ENCODE measurements around the gene STIM1. TPM values are rescaled to one million over a fixed set of nuclear protein-coding genes. Genes with fewer than 3 reads are reported as not detected.
"Not testable (repeated sequence)": the region's sequence is repeated elsewhere in the genome, so short reads cannot be mapped to it uniquely, and the experiment has no call there.

The STIM1 gene
- polyA plus RNA-seq (ENCODE audit: insufficient read length in 4 of 4), result 10 to 100 TPM; 31.0 to 36.0 (median 33.7) TPM

- peak; percentile 89 to 94 (median 91) for DNase-seq (ENCODE audit: low read depth in 4 of 4, low spot score in 3 of 4)
Observed at GRCh38 chr11:3854977-3855807, at the start of gene STIM1. Gene STIM1, plus strand, starts transcription at chr11:3855664. Its CDS starts 607 bp downstream, at chr11:3856271.

DNA sequence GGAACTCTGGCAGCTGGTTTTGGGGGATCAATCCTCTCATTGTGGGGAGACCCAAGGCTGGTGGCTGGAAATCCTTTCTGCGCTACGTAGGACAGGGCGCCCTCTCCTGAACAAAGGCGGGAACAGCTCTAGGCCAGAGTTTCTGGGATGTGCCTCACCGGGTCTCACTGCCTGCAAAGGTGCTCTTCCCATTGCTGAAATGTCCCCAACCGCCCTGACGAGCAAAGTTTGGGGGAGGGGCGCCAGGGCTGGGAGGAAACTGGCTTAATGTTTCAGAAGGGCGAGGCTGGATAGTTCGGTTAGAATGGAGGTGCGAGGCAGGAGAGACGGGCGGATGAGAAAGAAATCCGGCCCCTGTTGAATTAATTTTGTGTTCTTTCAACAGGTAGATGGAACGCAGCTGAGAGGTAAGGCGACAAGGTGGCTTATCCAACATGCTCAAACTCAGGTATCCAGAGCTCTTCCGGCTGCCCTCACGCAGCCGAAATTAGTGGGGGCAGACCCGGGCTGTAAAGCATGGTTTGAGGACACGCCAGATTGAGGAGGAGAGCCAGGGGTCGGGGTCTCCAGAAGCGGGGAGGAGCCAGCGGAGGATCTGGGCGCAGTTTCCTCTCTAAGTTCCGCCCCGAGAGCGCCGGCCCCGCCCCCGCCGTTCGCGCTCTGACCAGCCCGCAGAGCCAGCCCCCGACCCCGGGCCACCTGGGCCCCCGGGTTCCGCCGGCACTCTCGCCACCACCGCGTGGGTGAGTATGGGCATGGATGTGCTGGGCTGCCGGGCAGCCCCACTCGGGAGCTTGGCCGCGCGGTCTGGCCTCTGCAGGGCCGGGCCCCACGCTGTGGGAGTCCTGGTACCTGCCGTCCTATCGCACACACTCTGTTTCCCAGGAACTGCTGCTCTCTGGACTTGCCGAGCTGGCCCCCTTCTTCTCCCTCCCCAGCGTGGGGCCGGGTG, 47.3 kb upstream of the STIM1 start, which contains the start of gene PGAP2:
TSS of gene PGAP2 (plus strand) at position 652 of the 952 bp plus-strand sequence. CDS start 2,700 bp downstream, outside the sequence.
- peak in 2 of 4 donors; percentile 51 to 55 for DNase-seq (ENCODE audit: low read depth in 4 of 4, low spot score in 3 of 4)

DNA sequence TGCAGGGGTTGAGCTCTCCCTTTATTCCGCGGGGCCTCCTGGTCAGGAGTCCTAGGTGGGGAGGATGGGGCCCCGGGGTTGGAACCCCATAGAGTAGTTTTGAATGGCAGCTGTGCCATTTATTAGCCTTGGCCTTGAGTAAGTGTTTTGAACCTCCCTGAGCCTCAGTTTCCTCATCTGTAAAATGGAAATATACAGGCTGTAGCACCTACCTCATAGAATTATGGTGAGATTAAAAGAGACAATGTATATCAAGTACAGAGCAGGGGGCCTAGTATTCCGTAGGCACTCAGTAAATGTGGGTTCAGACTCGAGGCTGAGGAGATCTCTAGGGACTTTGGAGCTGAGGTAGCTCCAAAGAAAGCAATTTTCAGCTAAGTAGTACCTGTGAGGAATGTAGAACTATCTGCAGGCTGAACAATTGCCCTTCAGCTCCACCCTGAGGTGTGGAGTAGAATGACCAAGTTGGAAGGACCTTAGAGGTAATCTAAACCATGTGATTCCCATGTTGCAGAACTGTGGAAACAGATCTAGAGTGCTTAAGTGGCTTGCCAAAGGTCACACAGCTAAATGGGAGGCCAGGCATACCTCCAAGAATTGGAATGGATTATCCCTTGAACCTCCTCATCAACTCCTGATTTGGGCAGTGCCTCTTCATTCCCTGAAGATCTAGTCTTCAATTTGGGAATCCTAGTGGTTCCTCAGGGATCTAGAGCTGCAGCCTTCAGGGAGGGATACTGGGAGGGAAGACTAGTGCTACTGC, 46.4 kb upstream of the STIM1 start:
- DNase-seq (ENCODE audit: low read depth in 4 of 4, low spot score in 3 of 4), result peak in 1 of 4 donors; percentile 24

DNA sequence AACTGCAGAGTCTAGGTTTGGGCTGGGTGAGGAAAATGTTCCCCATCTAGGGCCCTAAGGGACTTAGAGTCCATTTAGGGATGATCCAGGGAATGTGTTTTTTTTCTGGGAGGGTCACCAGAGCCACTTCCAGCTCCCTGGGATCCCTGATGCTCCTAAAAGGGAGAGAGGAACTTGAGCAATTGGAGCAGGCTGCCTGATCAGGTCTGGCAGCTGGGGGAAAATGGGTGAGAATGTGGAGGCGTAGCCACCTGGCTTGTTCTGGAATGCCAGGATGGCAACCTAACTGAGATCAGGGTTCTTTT, 45.9 kb upstream of the STIM1 start:
- DNase-seq (ENCODE audit: low read depth in 4 of 4, low spot score in 3 of 4), result no peak

- no peak for DNase-seq (ENCODE audit: low read depth in 4 of 4, low spot score in 3 of 4)
Observed at GRCh38 chr11:3810446-3810845, 45.0 kb upstream of the STIM1 start.

- DNase-seq (ENCODE audit: low read depth in 4 of 4, low spot score in 3 of 4), result no peak
Observed at GRCh38 chr11:3810951-3811350, 44.5 kb upstream of the STIM1 start.

DNA sequence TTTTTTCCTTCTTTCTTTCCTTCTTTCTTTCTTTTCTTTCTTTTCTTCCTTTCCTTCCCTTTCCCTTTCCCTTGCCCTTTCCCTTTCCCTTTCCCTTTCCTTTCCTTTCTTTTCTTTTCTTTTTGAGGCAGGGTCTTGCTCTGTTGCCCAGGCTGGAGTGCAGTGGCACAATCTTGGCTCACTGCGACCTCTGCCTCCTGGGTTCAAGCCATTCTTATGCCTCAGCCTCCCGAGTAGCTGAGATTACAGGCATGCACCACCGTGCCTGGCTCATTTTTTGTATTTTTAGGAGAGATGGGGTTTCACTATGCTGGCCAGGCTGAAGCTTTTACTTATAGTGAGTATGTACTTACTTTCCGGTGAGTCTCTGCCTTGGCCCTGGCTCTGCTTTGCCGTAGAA, 40.6 kb upstream of the STIM1 start:
- not testable (repeated sequence) for DNase-seq (ENCODE audit: low read depth in 4 of 4, low spot score in 3 of 4)

GRCh38 chr11:3815845-3816244, 39.6 kb upstream of the STIM1 start:
- DNase-seq (ENCODE audit: low read depth in 4 of 4, low spot score in 3 of 4), result no peak

DNA sequence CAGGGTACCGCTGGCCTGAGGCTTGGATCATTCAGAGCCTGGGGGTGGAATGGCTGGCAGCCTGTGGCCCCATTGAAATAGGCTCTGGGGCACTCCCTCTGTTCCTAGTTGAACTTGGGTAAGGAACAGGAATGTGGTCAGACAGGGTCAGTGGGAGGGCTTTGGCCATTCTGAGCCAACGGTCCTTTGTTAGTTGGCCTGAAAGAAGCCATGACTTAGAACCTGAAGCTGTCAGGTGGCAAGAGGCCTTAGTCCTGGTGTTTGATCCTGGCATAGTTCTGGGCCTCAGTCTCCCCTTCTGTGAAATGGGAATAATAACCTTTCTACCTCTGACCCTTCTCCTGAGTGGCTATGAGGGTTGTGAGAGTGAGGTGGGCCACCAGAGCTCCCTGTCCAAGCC, 38.8 kb upstream of the STIM1 start:
- DNase-seq (ENCODE audit: low read depth in 4 of 4, low spot score in 3 of 4), result no peak

DNA sequence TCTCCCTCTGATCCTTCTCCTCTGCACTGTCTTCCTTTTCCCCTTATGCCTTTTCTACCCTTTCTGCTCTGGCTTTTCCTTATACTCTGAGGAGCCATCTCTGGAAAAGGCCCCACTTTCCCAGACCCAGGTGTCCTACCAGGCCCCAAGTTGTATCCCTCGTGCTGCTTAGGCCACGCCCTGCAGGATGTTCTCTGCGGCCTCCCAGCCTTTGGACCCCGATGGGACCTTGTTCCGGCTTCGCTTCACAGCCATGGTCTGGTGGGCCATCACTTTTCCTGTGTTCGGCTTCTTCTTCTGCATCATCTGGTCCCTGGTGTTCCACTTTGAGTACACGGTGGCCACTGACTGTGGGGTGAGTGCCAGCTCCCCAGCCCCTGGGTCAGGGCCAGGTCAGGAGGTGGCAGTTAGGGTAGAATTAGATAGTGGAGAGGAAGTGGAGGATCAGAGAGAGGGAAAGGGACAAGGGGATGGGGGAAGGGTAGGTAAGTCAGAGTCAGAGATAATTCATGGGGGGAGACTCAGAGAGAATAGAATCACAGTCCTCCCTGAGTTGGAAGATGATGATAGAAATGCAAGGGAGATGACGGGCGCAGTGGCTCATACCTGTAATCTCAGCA, 38.2 kb upstream of the STIM1 start:
- DNase-seq (ENCODE audit: low read depth in 4 of 4, low spot score in 3 of 4), result no peak

- DNase-seq (ENCODE audit: low read depth in 4 of 4, low spot score in 3 of 4), result no peak
Observed at GRCh38 chr11:3820971-3821370, 34.5 kb upstream of the STIM1 start.

DNA sequence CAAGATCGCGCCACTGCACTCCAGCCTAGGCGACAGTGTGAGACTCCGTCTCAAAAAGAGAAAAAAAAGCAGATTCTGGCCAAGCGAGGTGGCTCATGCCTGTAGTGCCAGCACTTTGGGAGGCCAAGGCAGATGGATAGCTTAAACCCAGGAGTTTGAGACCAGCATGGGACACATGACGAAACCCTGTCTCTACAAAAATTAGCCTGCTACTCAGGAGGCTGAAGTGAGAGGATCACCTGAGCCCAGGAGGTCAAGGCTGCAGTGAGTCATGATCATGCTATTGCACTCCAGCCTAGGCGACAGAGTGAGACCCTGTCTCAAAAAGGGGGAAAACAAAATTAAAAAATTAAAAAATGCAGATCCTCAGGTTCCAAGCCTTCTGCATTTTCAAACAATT, 33.2 kb upstream of the STIM1 start:
- no peak for DNase-seq (ENCODE audit: low read depth in 4 of 4, low spot score in 3 of 4)

GRCh38 chr11:3823303-3823702, 32.2 kb upstream of the STIM1 start:
- DNase-seq (ENCODE audit: low read depth in 4 of 4, low spot score in 3 of 4), result no peak

GRCh38 chr11:3823762-3824506, 31.5 kb upstream of the STIM1 start:
- DNase-seq (ENCODE audit: low read depth in 4 of 4, low spot score in 3 of 4), result no peak

DNA sequence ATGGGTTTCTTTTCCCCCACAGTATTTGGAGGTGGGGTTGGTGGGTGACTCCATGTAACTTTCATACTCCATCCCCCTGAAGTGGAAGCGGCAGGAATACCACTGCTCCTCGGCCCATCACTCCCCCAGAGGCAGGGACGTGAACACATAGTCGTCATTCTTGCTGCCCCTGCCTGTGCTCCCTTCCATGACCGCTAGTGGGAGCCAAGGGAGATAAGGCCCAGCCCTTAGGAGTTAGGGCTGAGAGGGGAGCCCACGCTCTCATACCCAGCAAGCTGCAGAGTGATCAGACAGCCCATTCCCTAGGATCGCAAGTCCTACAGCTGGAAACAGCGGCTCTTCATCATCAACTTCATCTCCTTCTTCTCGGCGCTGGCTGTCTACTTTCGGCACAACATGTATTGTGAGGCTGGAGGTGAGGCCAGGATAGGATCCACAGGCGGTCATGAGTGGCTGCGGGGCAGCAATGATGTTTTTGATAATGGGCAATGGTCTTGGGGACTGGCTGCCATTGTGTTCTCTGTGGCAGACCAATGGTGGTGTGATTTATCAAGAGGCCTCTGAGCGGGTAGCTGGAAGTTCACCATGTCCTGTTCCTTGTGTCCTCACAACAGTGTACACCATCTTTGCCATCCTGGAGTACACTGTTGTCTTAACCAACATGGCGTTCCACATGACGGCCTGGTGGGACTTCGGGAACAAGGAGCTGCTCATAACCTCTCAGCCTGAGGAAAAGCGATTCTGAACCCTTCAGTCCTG, 30.6 kb upstream of the STIM1 start:
- no peak for DNase-seq (ENCODE audit: low read depth in 4 of 4, low spot score in 3 of 4)

- no peak for DNase-seq (ENCODE audit: low read depth in 4 of 4, low spot score in 3 of 4)
Observed at GRCh38 chr11:3825473-3826154, 29.9 kb upstream of the STIM1 start.

- DNase-seq (ENCODE audit: low read depth in 4 of 4, low spot score in 3 of 4), result no peak
Observed at GRCh38 chr11:3826721-3827120, 28.7 kb upstream of the STIM1 start.
